MM.1S (cell line): ENCODE results near the gene TRABD2B.

ENCODE experiments used
- EZH2 ChIP-seq: fragments of 300-600 bp; sonication (generic); optimal IDR thresholded peaks from 2 replicates; pipeline ENCODE3; 2017; ENCODE audit warnings: low read depth, mild to moderate bottlenecking, antibody characterized with exemption, low read length, mixed read lengths
- EZH2phosphoT487 ChIP-seq: fragments of 300-600 bp; sonication (generic); IDR thresholded peaks from 2 replicates; pipeline ENCODE4 v1.6.1; 2018; ENCODE audit warnings: antibody characterized with exemption, low read length
- TF ChIP-seq, protein P1 (sequence below): fragments of 300-600 bp; sonication (generic); IDR thresholded peaks from 2 replicates; pipeline ENCODE4 v1.5.1; 2016; ENCODE audit warnings: antibody characterized with exemption, low read length, mixed read lengths

DNA sequence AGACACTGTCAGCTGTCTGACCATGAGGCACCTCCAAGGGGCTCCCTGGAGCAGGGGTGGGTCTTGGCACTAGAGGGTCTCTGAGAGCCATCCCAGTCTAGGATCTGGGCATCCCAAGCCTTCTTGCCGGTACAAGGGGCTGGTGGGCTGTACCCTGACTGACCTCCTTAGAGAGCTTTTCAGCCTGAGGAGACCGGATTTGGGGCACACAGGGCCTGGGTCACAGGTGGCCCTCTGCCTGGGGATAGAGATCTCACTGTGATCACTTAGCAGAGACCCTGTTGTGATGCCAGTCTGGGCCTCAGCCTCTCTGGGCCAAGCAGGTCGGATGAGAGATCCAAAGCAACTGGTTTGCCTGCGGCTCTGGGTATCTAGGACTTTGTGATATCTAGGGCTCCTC is 227.2 kb downstream of the TRABD2B start:
- TF ChIP-seq, protein P1, sequence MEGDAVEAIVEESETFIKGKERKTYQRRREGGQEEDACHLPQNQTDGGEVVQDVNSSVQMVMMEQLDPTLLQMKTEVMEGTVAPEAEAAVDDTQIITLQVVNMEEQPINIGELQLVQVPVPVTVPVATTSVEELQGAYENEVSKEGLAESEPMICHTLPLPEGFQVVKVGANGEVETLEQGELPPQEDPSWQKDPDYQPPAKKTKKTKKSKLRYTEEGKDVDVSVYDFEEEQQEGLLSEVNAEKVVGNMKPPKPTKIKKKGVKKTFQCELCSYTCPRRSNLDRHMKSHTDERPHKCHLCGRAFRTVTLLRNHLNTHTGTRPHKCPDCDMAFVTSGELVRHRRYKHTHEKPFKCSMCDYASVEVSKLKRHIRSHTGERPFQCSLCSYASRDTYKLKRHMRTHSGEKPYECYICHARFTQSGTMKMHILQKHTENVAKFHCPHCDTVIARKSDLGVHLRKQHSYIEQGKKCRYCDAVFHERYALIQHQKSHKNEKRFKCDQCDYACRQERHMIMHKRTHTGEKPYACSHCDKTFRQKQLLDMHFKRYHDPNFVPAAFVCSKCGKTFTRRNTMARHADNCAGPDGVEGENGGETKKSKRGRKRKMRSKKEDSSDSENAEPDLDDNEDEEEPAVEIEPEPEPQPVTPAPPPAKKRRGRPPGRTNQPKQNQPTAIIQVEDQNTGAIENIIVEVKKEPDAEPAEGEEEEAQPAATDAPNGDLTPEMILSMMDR: no peak
- TF ChIP-seq EZH2 (no peak), EZH2phosphoT487 (no peak)
